ENCODE results near the gene COL17A1.

- TF ChIP-seq CTCF (IDR thresholded peaks at IDR 0.05) = no peak
- TF ChIP-seq POLR2A (IDR thresholded peaks at IDR 0.05) = no peak
- TF ChIP-seq EP300 (IDR thresholded peaks at IDR 0.05) = no peak
These were observed 69.0 kb downstream of the COL17A1 start for GRCh38 chr10:104016661-104017060.
